Thoracic aorta (tissue), 2 donors: Measurements from ENCODE around the gene TAF1D. TPM values are rescaled to one million over a fixed set of nuclear protein-coding genes. Genes with fewer than 3 reads are reported as not detected.
"Not testable (repeated sequence)": the region's sequence is repeated elsewhere in the genome, so short reads cannot be mapped to it uniquely, and the experiment has no call there.

ENCODE experiments used
- ATAC-seq: fragments of 150-250 bp; one replicate; pipeline ENCODE4 v1.8.0; 2017; ENCODE audit warnings: low read depth; ENCODE audit not compliant: insufficient number of reproducible peaks, low FRiP score
- DNase-seq: peaks from one replicate; pipeline ENCODE4 v3.0.0-alpha.2; 2020; ENCODE audit warnings: low spot score
- H3K27ac ChIP-seq, 2 donors: fragments of 200-600 bp; sonication (generic); 1 replicate in 1 of 2; 2 replicates in 1 of 2; pipeline ENCODE4 v1.5.1; 2016; ENCODE audit warnings: mild to moderate bottlenecking in 2 of 2, moderate library complexity in 2 of 2
- H3K27me3 ChIP-seq: fragments of 200-600 bp; sonication (generic); replicated peaks from 2 replicates; pipeline ENCODE4 v1.6.0; 2016; ENCODE audit warnings: mild to moderate bottlenecking; ENCODE audit not compliant: insufficient read depth
- H3K36me3 ChIP-seq: fragments of 200-600 bp; sonication (generic); one replicate; pipeline ENCODE4 v1.5.1; 2016
- H3K4me1 ChIP-seq, 2 donors: fragments of 200-600 bp; sonication (generic); 1 replicate in 1 of 2; 2 replicates in 1 of 2; pipeline versions ENCODE4 v1.5.1 to v1.6.0; 2016; ENCODE audit warnings: low read depth in 2 of 2, mild to moderate bottlenecking in 1 of 2; ENCODE audit not compliant: control insufficient read depth in 1 of 2
- H3K4me3 ChIP-seq: fragments of 200-600 bp; sonication (generic); 2 replicates; pipeline ENCODE4 v1.5.1; 2016; ENCODE audit warnings: mild to moderate bottlenecking
- H3K9me3 ChIP-seq: fragments of 200-600 bp; sonication (generic); 2 replicates; pipeline ENCODE4 v1.5.1; 2016
- total RNA-seq, 2 donors: library from RNA; depleted of rRNA; stranded (reverse); fragments of >200 nt; gene quantifications; one replicate each; pipeline versions ENCODE4 v1.1.0 to v1.2.3, GENCODE V29; 2016
- TF ChIP-seq, protein P1 (sequence below): fragments of 200-600 bp; sonication (generic); IDR thresholded peaks from one replicate; pipeline ENCODE4 v1.5.1; 2019; ENCODE audit warnings: antibody characterized with exemption

The TAF1D gene
- total RNA-seq, 2 donors from 2014 or later, result 99.4 to 231 TPM

DNA sequence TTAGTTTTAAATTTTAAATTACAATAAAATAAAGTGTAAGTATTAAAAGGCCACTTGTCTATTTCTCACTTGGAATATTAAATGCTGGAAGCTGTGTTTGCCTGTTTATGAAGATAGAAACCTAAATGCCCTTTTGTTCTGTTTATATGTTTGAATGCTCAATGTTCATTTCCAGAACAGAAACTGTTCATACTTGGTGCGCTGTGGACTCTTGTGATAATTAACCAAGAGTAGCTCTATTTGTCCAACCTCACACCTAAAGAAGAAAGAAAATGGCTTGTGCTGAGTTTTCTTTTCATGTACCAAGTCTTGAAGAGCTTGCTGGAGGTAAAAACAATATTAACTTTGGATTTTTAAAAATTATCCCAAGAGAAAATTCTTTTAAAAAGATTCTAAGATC is 5.8 kb upstream of the TAF1D start:
- H3K9me3 ChIP-seq, result no peaks in the 10 kb centered on the region
- H3K4me1 ChIP-seq, result peaks cover 8 to 38% of the 10 kb centered on the region in 2 donors
- TF ChIP-seq, protein P1, sequence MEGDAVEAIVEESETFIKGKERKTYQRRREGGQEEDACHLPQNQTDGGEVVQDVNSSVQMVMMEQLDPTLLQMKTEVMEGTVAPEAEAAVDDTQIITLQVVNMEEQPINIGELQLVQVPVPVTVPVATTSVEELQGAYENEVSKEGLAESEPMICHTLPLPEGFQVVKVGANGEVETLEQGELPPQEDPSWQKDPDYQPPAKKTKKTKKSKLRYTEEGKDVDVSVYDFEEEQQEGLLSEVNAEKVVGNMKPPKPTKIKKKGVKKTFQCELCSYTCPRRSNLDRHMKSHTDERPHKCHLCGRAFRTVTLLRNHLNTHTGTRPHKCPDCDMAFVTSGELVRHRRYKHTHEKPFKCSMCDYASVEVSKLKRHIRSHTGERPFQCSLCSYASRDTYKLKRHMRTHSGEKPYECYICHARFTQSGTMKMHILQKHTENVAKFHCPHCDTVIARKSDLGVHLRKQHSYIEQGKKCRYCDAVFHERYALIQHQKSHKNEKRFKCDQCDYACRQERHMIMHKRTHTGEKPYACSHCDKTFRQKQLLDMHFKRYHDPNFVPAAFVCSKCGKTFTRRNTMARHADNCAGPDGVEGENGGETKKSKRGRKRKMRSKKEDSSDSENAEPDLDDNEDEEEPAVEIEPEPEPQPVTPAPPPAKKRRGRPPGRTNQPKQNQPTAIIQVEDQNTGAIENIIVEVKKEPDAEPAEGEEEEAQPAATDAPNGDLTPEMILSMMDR, result no peak
- no peaks in the 10 kb centered on the region for H3K27me3 ChIP-seq
- H3K27ac ChIP-seq, result no peak overlapping the region
- ATAC-seq (no peak), DNase-seq (no peak)
- H3K36me3 ChIP-seq, result no peaks in the 10 kb centered on the region
- no peak overlapping the region for H3K4me3 ChIP-seq

DNA sequence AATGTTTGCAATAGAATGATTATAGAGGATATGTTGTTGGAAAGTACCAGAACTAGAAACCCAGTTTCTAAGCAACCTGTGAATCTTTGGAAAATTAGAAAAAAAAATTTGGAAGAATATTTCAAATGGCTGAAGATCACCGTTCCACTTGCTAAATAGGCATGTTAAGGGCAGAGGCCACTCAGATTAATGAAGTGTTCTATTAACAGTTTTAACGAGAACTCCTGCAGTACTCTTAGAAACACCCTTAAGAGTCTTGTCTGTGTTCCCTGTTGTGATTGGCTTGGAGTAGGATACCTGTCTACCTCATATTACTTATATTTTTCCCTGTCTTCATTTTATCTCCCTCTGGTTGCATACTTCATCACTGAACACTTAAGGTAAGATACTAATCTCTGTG is 4.8 kb upstream of the TAF1D start:
- Histone ChIP-seq H3K36me3 (no peaks in the 10 kb centered on the region), H3K27me3 (no peaks in the 10 kb centered on the region), H3K4me1 (peaks cover 8 to 39% of the 10 kb centered on the region in 2 donors), H3K4me3 (no peak overlapping the region), H3K9me3 (no peaks in the 10 kb centered on the region), H3K27ac (peak overlapping the region; percentile 73 to 82)
- TF ChIP-seq, protein P1, result no peak
- ATAC-seq, result no peak
- DNase-seq, result no peak

DNA sequence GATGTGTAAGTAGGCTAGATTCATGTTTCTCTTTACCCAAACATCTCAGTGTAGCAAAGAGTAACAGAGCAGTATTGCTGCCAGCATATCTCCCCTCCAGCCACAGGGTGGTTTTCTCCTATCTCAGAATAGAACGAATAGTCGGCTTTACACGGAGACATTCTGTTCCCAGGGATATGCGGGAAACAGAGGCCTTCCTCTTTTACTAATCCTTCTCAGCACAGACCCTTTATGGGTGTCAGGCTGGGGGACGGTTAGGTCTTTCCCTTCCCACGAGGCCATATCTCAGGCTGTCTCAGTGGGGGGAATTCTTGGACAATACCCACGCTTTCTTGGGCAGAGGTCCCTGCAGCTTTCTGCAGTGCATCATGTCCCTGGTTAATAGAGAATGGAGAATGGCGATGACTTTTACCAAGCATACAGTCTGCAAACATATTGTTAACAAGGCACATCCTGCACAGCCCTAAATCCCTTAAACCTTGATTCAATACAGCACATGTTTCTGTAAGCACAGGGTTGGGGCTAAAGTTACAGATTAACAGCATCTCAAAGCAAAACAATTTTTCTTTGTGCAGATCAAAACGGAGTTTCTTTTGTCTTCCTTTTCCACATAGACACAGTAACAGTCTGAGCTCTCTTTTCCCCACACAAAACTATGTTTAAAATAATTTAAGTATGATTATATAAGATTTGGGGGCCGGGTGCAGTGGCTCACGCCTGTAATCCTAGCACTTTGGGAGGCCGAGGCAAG is 3.9 kb upstream of the TAF1D start:
- Histone ChIP-seq H3K27ac (peak overlapping the region; percentile 73 to 82), H3K4me1 (peaks cover 8 to 40% of the 10 kb centered on the region in 2 donors), H3K4me3 (peak overlapping the region; percentile 62)
- not testable (repeated sequence) for H3K36me3 ChIP-seq, ATAC-seq, H3K27me3 ChIP-seq, DNase-seq, H3K9me3 ChIP-seq

DNA sequence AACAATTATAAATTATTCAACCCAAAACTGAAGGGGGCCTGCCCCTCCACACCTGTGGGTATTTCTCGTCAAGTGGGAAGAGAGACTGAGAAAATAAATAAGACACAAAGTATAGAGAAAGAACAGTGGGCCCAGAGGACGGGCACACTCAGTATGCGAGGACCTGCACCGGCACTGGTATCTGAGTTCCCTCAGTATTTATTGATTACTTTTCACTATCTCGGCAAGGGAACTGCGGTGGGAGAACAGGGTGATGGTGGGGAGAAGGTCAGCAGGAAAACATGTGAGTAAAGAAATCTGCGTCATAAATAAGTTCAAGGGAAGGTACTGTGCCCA is 3.3 kb upstream of the TAF1D start:
- H3K4me3 ChIP-seq, result peak overlapping the region; percentile 62
- H3K9me3 ChIP-seq, result no peaks in the 10 kb centered on the region
- TF ChIP-seq, protein P1, result no peak
- H3K27me3 ChIP-seq, result no peaks in the 10 kb centered on the region
- no peak for DNase-seq
- peak overlapping the region; percentile 73 to 82 for H3K27ac ChIP-seq
- ATAC-seq, result no peak
- peaks cover 12 to 46% of the 10 kb centered on the region in 2 donors for H3K4me1 ChIP-seq
- H3K36me3 ChIP-seq, result no peaks in the 10 kb centered on the region

DNA sequence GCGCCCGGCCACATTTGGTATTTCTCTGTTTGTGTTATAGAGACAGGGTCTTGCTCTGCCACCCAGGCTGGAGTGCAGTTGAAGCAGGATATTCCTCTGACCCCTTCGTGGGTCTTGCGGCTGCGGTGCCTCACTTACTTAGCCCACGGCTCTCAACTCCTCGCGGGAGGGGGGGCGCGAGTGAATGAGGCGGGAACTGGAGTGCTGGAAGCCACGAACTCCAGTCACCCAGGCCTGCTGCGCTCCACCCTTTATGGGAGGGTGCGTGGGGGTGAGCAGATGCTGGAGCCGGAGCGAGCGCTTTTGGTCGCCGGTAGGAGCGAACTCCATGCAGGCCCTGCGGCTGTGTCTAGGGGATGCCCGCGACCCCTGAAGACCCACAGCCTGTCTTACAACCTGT is 2.0 kb upstream of the TAF1D start:
- Histone ChIP-seq H3K9me3 (no peaks in the 10 kb centered on the region), H3K4me1 (peaks cover 25 to 59% of the 10 kb centered on the region in 2 donors), H3K36me3 (no peaks in the 10 kb centered on the region), H3K27ac (no peak overlapping the region), H3K4me3 (no peak overlapping the region), H3K27me3 (no peaks in the 10 kb centered on the region)
- TF ChIP-seq, protein P1, result no peak
- no peak for DNase-seq
- ATAC-seq, result no peak

DNA sequence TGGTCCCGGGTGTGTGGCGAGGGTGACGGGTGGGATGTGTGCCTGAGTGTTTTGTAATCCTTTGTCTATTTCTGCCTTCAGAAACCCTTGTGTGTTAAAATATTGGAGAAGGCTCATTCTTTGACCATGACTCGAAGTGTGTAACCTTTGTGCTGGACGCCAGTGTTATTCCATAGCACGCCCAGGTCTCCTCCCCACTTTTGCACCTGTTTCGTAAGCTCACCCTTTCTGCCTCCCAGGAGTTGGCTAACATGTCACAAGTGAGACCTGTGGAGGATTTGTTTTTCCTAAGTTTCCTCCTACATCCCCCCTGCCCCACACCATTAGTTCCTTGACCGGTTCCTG is 559 bp upstream of the TAF1D start:
- TF ChIP-seq, protein P1, result no peak
- Histone ChIP-seq H3K27me3 (no peaks in the 10 kb centered on the region), H3K9me3 (no peaks in the 10 kb centered on the region), H3K27ac (peak overlapping the region; percentile 81 to 96), H3K36me3 (no peaks in the 10 kb centered on the region), H3K4me1 (peaks cover 29 to 67% of the 10 kb centered on the region in 2 donors), H3K4me3 (peak overlapping the region; percentile 82)
- peak; percentile 47 for ATAC-seq
- no peak for DNase-seq
